ENCODE data around the gene TTC23. TPM values are rescaled to one million over a fixed set of nuclear protein-coding genes. Genes with fewer than 3 reads are reported as not detected.

Gene TTC23
- total RNA-seq, 1 donor from 2014 or later = 7.8 TPM

DNA sequence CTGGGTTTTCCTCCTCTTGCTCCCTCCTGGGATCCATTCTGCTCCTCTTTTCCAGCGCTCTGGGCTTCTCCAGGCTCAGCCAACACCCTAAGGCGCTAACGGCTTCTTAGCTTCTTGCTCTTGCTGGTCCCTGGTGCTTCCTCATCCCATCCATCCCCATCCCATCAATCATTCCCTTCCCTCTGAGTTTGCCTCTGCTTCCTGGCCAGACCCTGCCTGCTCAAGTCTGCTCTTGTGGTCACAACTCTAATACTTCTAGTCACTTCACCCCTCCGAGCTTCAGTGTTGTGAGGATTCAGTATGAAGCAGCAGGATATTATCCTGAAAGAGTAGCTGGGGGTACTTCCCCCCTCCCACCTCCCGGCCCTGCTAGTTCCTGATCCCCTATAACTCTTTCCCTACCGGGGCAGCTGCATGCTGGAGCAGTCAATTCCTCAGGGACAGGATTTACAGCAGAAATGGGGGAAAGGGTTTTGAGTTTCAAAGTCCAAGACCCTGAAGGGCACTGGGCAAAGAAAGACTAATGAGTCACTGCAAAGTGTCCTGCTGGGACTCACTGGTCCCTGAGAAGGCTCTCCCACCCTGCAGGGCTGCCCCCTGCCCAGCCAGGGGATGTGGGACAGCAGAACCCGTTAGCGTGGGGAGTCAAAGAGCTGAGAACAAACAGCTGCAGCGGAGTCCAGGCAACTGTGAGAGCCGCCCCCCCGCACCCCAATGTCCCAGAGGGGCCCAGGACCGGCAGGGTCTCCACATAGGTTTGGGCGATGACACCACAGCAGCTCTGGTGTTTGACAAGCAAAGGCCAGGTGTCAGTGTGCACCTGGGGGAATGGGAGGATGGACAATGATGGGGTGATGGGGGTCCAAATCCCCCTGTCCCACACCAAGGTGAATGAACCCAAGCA lies 146.8 kb downstream of the TTC23 start:
- Mint-ChIP-seq H3K4me3 (ENCODE audit: unreplicated experiment) (no peak overlapping the region), H3K27ac (ENCODE audit: unreplicated experiment) (no peak overlapping the region), H3K36me3 (ENCODE audit: unreplicated experiment) (no peaks in the 10 kb centered on the region), H3K9me3 (ENCODE audit: unreplicated experiment) (no peaks in the 10 kb centered on the region), H3K27me3 (ENCODE audit: unreplicated experiment) (peaks cover 12% of the 10 kb centered on the region), H3K4me1 (ENCODE audit: low read depth, unreplicated experiment) (peaks cover 7% of the 10 kb centered on the region)
- TF ChIP-seq, protein P1, sequence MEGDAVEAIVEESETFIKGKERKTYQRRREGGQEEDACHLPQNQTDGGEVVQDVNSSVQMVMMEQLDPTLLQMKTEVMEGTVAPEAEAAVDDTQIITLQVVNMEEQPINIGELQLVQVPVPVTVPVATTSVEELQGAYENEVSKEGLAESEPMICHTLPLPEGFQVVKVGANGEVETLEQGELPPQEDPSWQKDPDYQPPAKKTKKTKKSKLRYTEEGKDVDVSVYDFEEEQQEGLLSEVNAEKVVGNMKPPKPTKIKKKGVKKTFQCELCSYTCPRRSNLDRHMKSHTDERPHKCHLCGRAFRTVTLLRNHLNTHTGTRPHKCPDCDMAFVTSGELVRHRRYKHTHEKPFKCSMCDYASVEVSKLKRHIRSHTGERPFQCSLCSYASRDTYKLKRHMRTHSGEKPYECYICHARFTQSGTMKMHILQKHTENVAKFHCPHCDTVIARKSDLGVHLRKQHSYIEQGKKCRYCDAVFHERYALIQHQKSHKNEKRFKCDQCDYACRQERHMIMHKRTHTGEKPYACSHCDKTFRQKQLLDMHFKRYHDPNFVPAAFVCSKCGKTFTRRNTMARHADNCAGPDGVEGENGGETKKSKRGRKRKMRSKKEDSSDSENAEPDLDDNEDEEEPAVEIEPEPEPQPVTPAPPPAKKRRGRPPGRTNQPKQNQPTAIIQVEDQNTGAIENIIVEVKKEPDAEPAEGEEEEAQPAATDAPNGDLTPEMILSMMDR (IDR thresholded peaks at IDR 0.05; ENCODE audit: partially characterized antibody, unreplicated experiment) = no peak
- DNase-seq = no peak

DNA sequence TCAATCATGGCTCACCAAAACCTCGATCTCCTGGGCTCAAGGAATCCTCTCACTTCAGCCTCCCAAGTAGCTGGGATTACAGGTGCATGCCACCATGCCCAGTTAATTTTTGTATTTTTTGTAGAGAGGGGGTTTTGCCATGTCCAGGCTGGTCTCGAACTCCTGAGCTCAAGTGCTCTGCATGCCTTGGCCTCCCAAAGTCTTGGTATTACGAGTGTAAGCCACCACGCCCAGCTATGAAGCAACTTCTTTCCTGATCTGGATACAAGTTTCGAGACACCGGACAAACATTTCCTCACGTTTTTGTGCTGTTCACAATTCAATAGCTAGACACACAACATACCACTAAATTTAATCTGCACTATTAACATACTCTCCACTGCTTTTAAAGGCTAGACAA lies 147.9 kb downstream of the TTC23 start:
- Mint-ChIP-seq H3K4me1 (ENCODE audit: low read depth, unreplicated experiment) (peaks cover 7% of the 10 kb centered on the region), H3K27me3 (ENCODE audit: unreplicated experiment) (peaks cover 8% of the 10 kb centered on the region), H3K36me3 (ENCODE audit: unreplicated experiment) (no peaks in the 10 kb centered on the region), H3K27ac (ENCODE audit: unreplicated experiment) (no peak overlapping the region), H3K9me3 (ENCODE audit: unreplicated experiment) (no peaks in the 10 kb centered on the region), H3K4me3 (ENCODE audit: unreplicated experiment) (no peak overlapping the region)
- no peak for DNase-seq
- TF ChIP-seq, protein P1 (IDR thresholded peaks at IDR 0.05; ENCODE audit: partially characterized antibody, unreplicated experiment) = no peak

DNA sequence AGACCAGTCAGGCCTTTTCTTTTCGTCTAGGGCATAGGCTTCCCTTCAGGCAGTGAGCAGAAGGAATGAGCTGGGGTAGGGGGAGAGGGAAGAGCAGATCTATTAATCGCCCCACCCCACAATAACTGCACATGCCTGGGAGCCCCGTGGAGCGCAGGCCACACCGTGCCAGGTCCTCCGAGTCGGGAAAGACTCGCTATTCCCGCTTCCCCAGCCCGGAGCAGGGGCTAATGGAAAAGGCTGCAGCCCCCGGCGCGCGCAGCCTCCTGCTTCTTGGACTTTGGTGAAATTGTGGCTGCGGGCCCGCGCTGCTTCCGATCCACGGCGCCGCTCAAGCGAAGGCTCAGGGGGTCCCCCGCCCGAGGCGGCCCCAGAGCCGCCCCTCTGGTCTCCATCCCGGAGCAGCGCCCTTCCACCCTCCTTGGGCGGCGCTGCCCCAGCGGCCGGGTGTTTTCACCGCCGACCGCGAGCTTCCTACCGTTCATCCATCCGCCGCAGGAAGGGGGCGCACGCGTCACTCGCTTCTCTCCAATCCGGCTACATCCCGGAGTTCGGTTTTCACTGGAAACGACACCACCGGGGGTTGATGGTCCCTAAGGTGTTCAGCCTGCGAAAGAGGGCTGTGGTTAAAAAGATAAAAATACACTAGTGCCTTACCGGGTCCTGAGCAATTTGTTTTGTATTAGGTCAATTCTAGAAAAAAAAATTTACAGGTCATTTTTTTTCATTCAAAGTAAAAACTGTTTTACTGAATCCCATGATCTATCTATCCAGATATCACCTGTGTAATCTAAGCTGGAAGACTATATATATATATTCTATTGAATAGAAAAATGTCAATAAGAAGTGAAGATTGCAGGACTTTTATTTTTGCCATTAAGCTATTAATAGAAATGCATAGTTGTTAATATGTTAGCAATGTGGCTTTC lies 148.9 kb downstream of the TTC23 start:
- Mint-ChIP-seq H3K27ac (ENCODE audit: unreplicated experiment) (no peak overlapping the region), H3K27me3 (ENCODE audit: unreplicated experiment) (peaks cover 4% of the 10 kb centered on the region), H3K4me1 (ENCODE audit: low read depth, unreplicated experiment) (peaks cover 4% of the 10 kb centered on the region), H3K9me3 (ENCODE audit: unreplicated experiment) (no peaks in the 10 kb centered on the region), H3K36me3 (ENCODE audit: unreplicated experiment) (no peaks in the 10 kb centered on the region), H3K4me3 (ENCODE audit: unreplicated experiment) (peak overlapping the region; percentile 55)
- peak; percentile 94 for DNase-seq
- TF ChIP-seq, protein P1 (IDR thresholded peaks at IDR 0.05; ENCODE audit: partially characterized antibody, unreplicated experiment) = peak; percentile 74

DNA sequence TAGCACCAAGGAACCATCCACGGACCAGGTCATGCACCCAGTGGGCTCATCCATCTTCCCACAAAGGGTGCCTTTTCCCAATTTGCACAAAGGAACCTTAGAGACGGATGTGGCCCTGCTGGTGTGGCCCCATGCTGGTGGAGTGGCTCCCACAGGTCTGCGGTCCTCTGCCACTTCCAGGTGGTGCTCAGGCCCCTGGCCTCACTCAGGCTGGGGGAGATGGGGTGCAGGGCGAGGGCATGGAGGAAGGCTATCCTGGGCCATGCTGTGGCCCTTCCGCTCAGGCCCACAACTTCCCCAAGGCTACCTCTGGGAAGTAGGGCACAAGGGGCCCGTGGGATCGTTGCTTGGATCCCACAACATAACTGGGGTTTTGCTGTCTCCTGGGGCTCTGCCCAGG lies 149.7 kb downstream of the TTC23 start:
- no peak for DNase-seq
- peaks cover 4% of the 10 kb centered on the region for H3K4me1 Mint-ChIP-seq (ENCODE audit: low read depth, unreplicated experiment)
- no peaks in the 10 kb centered on the region for H3K36me3 Mint-ChIP-seq (ENCODE audit: unreplicated experiment)
- no peaks in the 10 kb centered on the region for H3K9me3 Mint-ChIP-seq (ENCODE audit: unreplicated experiment)
- H3K27ac Mint-ChIP-seq (ENCODE audit: unreplicated experiment) = no peak overlapping the region
- TF ChIP-seq, protein P1 (IDR thresholded peaks at IDR 0.05; ENCODE audit: partially characterized antibody, unreplicated experiment) = no peak
- peaks cover 4% of the 10 kb centered on the region for H3K27me3 Mint-ChIP-seq (ENCODE audit: unreplicated experiment)
- H3K4me3 Mint-ChIP-seq (ENCODE audit: unreplicated experiment) = no peak overlapping the region
